OCI-LY3 (cell line): ENCODE data around the gene GAS7.

ENCODE experiments used
- EZH2phosphoT487 ChIP-seq: fragments of 200-600 bp; shearing (Covaris generic); IDR thresholded peaks from 2 replicates; pipeline ENCODE4 v1.6.1; 2018; ENCODE audit warnings: antibody characterized with exemption, mixed run types, low read depth
- TF ChIP-seq, protein P1 (sequence below): fragments of 200-600, 300-600 bp; sonication (generic); IDR thresholded peaks from 2 replicates; pipeline ENCODE4 v1.5.1; 2014; ENCODE audit warnings: antibody characterized with exemption, low read length, low read depth

DNA sequence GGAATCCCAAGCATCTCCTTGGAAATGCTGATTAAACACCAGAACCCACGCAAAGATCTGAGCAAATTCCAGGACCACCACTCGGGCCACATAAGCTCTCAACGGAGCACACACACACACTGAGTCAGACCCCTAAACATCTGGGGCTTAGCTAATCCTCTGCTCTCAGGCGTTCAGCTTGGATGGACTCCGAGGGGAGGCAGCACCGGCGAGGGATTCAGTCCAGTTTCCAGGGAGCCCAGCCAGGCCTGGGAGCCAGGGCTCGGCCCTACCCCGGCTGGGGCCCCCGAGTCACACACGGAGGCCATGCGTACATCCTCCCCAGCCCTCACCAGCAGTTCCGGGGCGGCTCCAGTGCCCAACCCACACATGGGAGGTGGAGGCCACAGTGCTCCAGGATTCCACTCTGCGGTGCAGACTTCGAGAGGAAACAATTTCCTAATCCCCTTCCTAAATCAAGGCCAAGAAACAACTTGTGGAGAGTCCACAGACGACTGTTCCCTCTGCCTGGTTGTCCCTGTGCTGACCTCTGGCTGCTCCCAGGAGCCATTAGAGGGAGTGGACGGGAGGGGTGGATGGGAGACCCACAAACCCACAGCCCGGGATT lies 70.5 kb downstream of the GAS7 start:
- TF ChIP-seq, protein P1, sequence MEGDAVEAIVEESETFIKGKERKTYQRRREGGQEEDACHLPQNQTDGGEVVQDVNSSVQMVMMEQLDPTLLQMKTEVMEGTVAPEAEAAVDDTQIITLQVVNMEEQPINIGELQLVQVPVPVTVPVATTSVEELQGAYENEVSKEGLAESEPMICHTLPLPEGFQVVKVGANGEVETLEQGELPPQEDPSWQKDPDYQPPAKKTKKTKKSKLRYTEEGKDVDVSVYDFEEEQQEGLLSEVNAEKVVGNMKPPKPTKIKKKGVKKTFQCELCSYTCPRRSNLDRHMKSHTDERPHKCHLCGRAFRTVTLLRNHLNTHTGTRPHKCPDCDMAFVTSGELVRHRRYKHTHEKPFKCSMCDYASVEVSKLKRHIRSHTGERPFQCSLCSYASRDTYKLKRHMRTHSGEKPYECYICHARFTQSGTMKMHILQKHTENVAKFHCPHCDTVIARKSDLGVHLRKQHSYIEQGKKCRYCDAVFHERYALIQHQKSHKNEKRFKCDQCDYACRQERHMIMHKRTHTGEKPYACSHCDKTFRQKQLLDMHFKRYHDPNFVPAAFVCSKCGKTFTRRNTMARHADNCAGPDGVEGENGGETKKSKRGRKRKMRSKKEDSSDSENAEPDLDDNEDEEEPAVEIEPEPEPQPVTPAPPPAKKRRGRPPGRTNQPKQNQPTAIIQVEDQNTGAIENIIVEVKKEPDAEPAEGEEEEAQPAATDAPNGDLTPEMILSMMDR, result no peak
- no peak for TF ChIP-seq EZH2phosphoT487
